Measurements from ENCODE around the gene BPIFB4. TPM values are rescaled to one million over a fixed set of nuclear protein-coding genes. Genes with fewer than 3 reads are reported as not detected.

Gene BPIFB4
- total and polyA plus RNA-seq, 4 donors: 0.25 TPM; not detected in 3

DNA sequence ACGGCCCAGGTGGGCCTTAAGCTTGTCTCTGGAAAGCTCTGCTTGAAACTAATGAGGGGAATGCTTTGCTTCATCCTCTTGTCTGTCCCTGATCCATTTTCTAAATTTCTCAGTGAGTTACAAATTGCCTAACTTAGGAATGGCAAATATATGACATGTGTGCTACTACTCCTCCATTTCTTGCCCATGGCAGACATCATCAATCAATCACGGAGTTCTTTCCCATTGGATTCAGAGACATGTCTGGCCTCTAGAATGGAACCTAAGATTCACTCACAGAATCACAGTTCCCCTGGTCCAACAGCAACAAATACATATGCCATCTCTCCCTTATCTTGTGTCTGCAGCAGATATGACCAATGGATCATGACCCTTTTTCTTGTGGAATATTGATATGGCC, 6.6 kb upstream of the BPIFB4 start:
- no peak for TF ChIP-seq CTCF (IDR thresholded peaks at IDR 0.05; ENCODE audit: control extremely low read depth, extremely low read depth)
- H3K27me3 ChIP-seq (ENCODE audit: control insufficient read depth in 3 of 3, insufficient read depth in 3 of 3, low read length in 2 of 3): peaks cover 0 to 8% (median 0%) of the 10 kb centered on the region in 3 donors
- H3K36me3 ChIP-seq (ENCODE audit: control insufficient read depth in 4 of 4, insufficient read depth in 4 of 4, low read length in 4 of 4): no peaks in the 10 kb centered on the region
- H3K4me1 ChIP-seq (ENCODE audit: control insufficient read depth in 5 of 5, insufficient read depth in 5 of 5, low read length in 5 of 5): no peaks in the 10 kb centered on the region
- H3K9me3 ChIP-seq (ENCODE audit: control insufficient read depth in 4 of 4, insufficient read depth in 3 of 4, low read length in 3 of 4): peaks cover 0 to 3% (median 0%) of the 10 kb centered on the region in 4 donors
- DNase-seq (no peak), ATAC-seq (ENCODE audit: insufficient read depth, low FRiP score) (no peak)
- no peak overlapping the region for H3K27ac ChIP-seq (ENCODE audit: low read depth in 1 of 2, low read length in 1 of 2)
- H3K9ac ChIP-seq (ENCODE audit: insufficient read depth in 1 of 2, low read length in 2 of 2): no peak overlapping the region
- no peak overlapping the region for H3K4me3 ChIP-seq
- 74 to 94% methylated on average over 2 of the region's 2 CpGs for WGBS, 2 donors

- no peak for ATAC-seq (ENCODE audit: insufficient read depth, low FRiP score)
- no peak for DNase-seq
- Histone ChIP-seq H3K27me3 (ENCODE audit: control insufficient read depth in 3 of 3, insufficient read depth in 3 of 3, low read length in 2 of 3) (peaks cover 0 to 8% (median 0%) of the 10 kb centered on the region in 3 donors), H3K36me3 (ENCODE audit: control insufficient read depth in 4 of 4, insufficient read depth in 4 of 4, low read length in 4 of 4) (no peaks in the 10 kb centered on the region), H3K9me3 (ENCODE audit: control insufficient read depth in 4 of 4, insufficient read depth in 3 of 4, low read length in 3 of 4) (peaks cover 0 to 3% (median 0%) of the 10 kb centered on the region in 4 donors), H3K4me1 (ENCODE audit: control insufficient read depth in 5 of 5, insufficient read depth in 5 of 5, low read length in 5 of 5) (no peaks in the 10 kb centered on the region), H3K27ac (ENCODE audit: low read depth in 1 of 2, low read length in 1 of 2) (no peak overlapping the region), H3K9ac (ENCODE audit: insufficient read depth in 1 of 2, low read length in 2 of 2) (no peak overlapping the region), H3K4me3 (no peak overlapping the region)
- no peak for TF ChIP-seq CTCF (IDR thresholded peaks at IDR 0.05; ENCODE audit: control extremely low read depth, extremely low read depth)
- WGBS, 2 donors: 80 to 87% methylated on average over 2 of the region's 2 CpGs
Observed at GRCh38 chr20:33074675-33075074, 4.8 kb upstream of the BPIFB4 start.

- no peak for ATAC-seq (ENCODE audit: insufficient read depth, low FRiP score)
- H3K27me3 ChIP-seq (ENCODE audit: control insufficient read depth in 3 of 3, insufficient read depth in 3 of 3, low read length in 2 of 3): peaks cover 0 to 8% (median 0%) of the 10 kb centered on the region in 3 donors
- DNase-seq: no peak
- no peak overlapping the region for H3K27ac ChIP-seq (ENCODE audit: low read depth in 1 of 2, low read length in 1 of 2)
- no peak for TF ChIP-seq CTCF (IDR thresholded peaks at IDR 0.05; ENCODE audit: control extremely low read depth, extremely low read depth)
- no peaks in the 10 kb centered on the region for H3K4me1 ChIP-seq (ENCODE audit: control insufficient read depth in 5 of 5, insufficient read depth in 5 of 5, low read length in 5 of 5)
- H3K4me3 ChIP-seq: no peak overlapping the region
- no peak overlapping the region for H3K9ac ChIP-seq (ENCODE audit: insufficient read depth in 1 of 2, low read length in 2 of 2)
- H3K9me3 ChIP-seq (ENCODE audit: control insufficient read depth in 4 of 4, insufficient read depth in 3 of 4, low read length in 3 of 4): peaks cover 0 to 3% (median 0%) of the 10 kb centered on the region in 4 donors
- 56 to 66% methylated on average over 6 of the region's 6 CpGs for WGBS, 2 donors
- no peaks in the 10 kb centered on the region for H3K36me3 ChIP-seq (ENCODE audit: control insufficient read depth in 4 of 4, insufficient read depth in 4 of 4, low read length in 4 of 4)
Observed at GRCh38 chr20:33075281-33075680, 4.2 kb upstream of the BPIFB4 start.
